Thyroid gland (tissue), 4 donors: ENCODE measurements around the gene DYNLRB2.

ENCODE experiments used
- POLR2A ChIP-seq, 2 donors: fragments of 450-650 bp; IDR thresholded peaks; one replicate each; pipeline ENCODE4 v1.6.1; 2017; ENCODE audit warnings: antibody characterized with exemption in 2 of 2, mild to moderate bottlenecking in 2 of 2, moderate library complexity in 1 of 2
- TF ChIP-seq, protein P1 (sequence below), 6 experiments: fragments of 200-600 bp in 3 of 6; fragments of 450-650 bp in 3 of 6; sonication (generic) in 3 of 6; IDR thresholded peaks; one replicate each; pipeline ENCODE4 v1.5.1; 2016 to 2019; ENCODE audit warnings: antibody characterized with exemption in 6 of 6, mild to moderate bottlenecking in 2 of 6, inconsistent platforms in 1 of 6, moderate library complexity in 1 of 6

DNA sequence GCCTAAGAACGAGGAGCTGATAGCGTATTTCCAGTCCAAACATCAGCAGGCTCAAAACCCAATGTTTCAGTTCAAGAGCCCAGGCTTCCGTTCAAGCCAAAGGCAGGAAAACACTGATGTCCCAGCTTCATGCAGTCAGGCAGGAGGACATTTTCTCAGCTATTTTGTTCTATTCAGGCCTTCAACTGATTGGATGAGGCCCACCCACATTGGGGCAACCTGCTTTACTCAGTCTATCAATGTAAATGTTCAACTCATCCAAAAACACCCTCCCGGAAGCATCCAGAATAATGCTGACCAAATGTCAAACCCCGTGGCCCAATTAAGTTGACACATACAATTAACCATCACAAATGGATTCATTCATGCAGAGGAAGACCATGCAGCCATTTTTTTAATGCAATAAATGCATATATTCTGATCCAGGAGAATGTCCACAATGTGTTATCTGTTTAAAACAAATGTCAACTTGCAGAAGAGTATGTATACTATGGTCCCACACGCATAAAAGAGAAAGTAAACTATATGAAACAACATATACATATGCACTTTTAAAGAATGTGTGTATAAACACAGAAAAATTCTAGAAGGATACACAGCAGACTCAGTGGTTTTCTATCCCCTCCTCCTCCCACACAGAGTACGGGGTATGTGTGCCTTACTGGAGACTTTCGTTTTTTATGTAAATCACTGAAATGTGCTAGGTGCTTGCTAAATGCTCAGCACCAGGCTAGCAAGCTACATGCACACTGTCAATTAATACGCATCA, 28.8 kb upstream of the DYNLRB2 start:
- TF ChIP-seq, protein P1, sequence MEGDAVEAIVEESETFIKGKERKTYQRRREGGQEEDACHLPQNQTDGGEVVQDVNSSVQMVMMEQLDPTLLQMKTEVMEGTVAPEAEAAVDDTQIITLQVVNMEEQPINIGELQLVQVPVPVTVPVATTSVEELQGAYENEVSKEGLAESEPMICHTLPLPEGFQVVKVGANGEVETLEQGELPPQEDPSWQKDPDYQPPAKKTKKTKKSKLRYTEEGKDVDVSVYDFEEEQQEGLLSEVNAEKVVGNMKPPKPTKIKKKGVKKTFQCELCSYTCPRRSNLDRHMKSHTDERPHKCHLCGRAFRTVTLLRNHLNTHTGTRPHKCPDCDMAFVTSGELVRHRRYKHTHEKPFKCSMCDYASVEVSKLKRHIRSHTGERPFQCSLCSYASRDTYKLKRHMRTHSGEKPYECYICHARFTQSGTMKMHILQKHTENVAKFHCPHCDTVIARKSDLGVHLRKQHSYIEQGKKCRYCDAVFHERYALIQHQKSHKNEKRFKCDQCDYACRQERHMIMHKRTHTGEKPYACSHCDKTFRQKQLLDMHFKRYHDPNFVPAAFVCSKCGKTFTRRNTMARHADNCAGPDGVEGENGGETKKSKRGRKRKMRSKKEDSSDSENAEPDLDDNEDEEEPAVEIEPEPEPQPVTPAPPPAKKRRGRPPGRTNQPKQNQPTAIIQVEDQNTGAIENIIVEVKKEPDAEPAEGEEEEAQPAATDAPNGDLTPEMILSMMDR (IDR thresholded peaks at IDR 0.05), result no peak
- no peak for TF ChIP-seq POLR2A (IDR thresholded peaks at IDR 0.05)
